K562 (cell line): ENCODE measurements around the gene ACBD6.

ENCODE experiments used
- ATF3 ChIP-seq, 2 experiments: fragments of 450-650 bp in 1 of 2; sonication (generic) in 1 of 2; formaldehyde crosslinking in 1 of 2; IDR thresholded peaks in 1 of 2; conservative IDR thresholded peaks in 1 of 2; 2 replicates each; pipeline versions ENCODE4 v1.6.1 to v1.8.1; 2016 to 2023; ENCODE audit warnings: mild to moderate bottlenecking in 2 of 2, moderate library complexity in 2 of 2, inconsistent platforms in 1 of 2, missing genetic modification reagents in 1 of 2
- CEBPB ChIP-seq: fragments of 450-650 bp; IDR thresholded peaks from 2 replicates; pipeline ENCODE4 v1.6.1; 2016; ENCODE audit warnings: missing genetic modification characterization, missing compliant biosample characterization
- ELF1 ChIP-seq: fragments of 200-800 bp; sonication (Bioruptor generic); IDR thresholded peaks from 2 replicates; pipeline ENCODE4 v1.6.1; 2016; ENCODE audit warnings: missing genetic modification characterization, missing compliant biosample characterization
- EP300 ChIP-seq: IDR thresholded peaks from 2 replicates; pipeline ENCODE4 v1.6.1; 2012; ENCODE audit warnings: low read length, improper control_type of control experiment
- EZH2 ChIP-seq: IDR thresholded peaks from 2 replicates; pipeline ENCODE4 v1.6.1; 2012; ENCODE audit warnings: low read depth, mild to moderate bottlenecking, inconsistent platforms, low read length, borderline replicate concordance
- GATA2 ChIP-seq: sonication (generic); formaldehyde crosslinking; IDR thresholded peaks from 2 replicates; pipeline ENCODE4 v1.4.0; 2020; ENCODE audit warnings: mild to moderate bottlenecking, missing genetic modification reagents
- KAT7 ChIP-seq: sonication (generic); formaldehyde crosslinking; IDR thresholded peaks from 2 replicates; pipeline ENCODE4 v1.8.0; 2022; ENCODE audit warnings: missing genetic modification reagents, mild to moderate bottlenecking, borderline replicate concordance
- POLR2AphosphoS5 ChIP-seq: IDR thresholded peaks from 2 replicates; pipeline ENCODE4 v1.6.1; 2011; ENCODE audit warnings: mild to moderate bottlenecking, low read depth, low read length, moderate library complexity; ENCODE audit not compliant: control insufficient read depth, insufficient read depth
- PRDM10 ChIP-seq: fragments of 450-650 bp; IDR thresholded peaks from 2 replicates; pipeline ENCODE4 v1.6.1; 2018; ENCODE audit not compliant: partially characterized antibody
- REST ChIP-seq, 2 experiments: fragments of 450-650 bp; formaldehyde crosslinking in 1 of 2; IDR thresholded peaks; 2 replicates each; pipeline versions ENCODE4 v1.4.0 to v1.6.1; 2014 to 2020; ENCODE audit warnings: mild to moderate bottlenecking in 2 of 2, borderline replicate concordance in 1 of 2, low read depth in 1 of 2
- TF ChIP-seq, protein P1 (sequence below), 3 experiments: IDR thresholded peaks in 2 of 3; conservative IDR thresholded peaks in 1 of 3; 2 replicates each; pipeline ENCODE4 v1.5.1; 2011 to 2012; ENCODE audit warnings: low read length in 3 of 3, mild to moderate bottlenecking in 3 of 3, control low read depth in 2 of 3, improper control_type of control experiment in 1 of 3, inconsistent platforms in 1 of 3, low read depth in 1 of 3, mixed read lengths in 1 of 3, moderate library complexity in 1 of 3; ENCODE audit not compliant: insufficient read depth in 2 of 3

DNA sequence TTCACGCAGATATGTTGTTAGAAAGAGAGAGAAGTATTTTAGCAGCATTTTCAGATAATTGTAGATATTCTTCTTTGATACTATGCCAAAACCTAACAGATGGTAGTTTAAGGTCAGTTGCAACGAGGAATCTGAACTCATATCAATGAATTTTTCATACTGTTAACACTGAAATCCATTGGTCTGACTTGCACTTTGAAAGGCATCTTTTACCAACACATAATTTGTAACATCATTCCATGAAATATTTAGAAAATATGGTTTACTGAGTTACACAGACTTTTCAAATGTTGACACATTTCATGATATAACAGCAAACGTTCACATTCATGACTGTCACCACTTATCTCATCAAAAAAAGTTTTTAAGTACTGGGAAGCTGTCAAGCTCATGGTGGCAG lies 4.6 kb downstream of the ACBD6 start:
- TF ChIP-seq REST (IDR thresholded peaks at IDR 0.05; ENCODE audit: borderline replicate concordance), result no peak
- TF ChIP-seq REST (CRISPR knock-in tag; IDR thresholded peaks at IDR 0.05; ENCODE audit: low read depth), result no peak
- no peak for TF ChIP-seq EP300
- TF ChIP-seq GATA2, result no peak
- no peak for TF ChIP-seq PRDM10
- TF ChIP-seq KAT7 (CRISPR knock-in tag), result no peak
- TF ChIP-seq POLR2AphosphoS5, result no peak
- TF ChIP-seq CEBPB, result no peak
- no peak for TF ChIP-seq ATF3 (IDR thresholded peaks at IDR 0.05)
- TF ChIP-seq ATF3 (CRISPR knock-in tag; conservative IDR thresholded peaks at IDR 0.05), result no peak
- no peak for TF ChIP-seq ELF1 (tag)
- TF ChIP-seq, protein P1, sequence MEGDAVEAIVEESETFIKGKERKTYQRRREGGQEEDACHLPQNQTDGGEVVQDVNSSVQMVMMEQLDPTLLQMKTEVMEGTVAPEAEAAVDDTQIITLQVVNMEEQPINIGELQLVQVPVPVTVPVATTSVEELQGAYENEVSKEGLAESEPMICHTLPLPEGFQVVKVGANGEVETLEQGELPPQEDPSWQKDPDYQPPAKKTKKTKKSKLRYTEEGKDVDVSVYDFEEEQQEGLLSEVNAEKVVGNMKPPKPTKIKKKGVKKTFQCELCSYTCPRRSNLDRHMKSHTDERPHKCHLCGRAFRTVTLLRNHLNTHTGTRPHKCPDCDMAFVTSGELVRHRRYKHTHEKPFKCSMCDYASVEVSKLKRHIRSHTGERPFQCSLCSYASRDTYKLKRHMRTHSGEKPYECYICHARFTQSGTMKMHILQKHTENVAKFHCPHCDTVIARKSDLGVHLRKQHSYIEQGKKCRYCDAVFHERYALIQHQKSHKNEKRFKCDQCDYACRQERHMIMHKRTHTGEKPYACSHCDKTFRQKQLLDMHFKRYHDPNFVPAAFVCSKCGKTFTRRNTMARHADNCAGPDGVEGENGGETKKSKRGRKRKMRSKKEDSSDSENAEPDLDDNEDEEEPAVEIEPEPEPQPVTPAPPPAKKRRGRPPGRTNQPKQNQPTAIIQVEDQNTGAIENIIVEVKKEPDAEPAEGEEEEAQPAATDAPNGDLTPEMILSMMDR (IDR thresholded peaks at IDR 0.05 in 2 of 3, conservative IDR thresholded peaks at IDR 0.05 in 1 of 3; ENCODE audit: insufficient read depth in 2 of 3, low read depth in 1 of 3, low read length in 3 of 3), result no peak
- no peak for TF ChIP-seq EZH2
